Measurements from ENCODE around the gene LRRC17. TPM values are rescaled to one million over a fixed set of nuclear protein-coding genes. Genes with fewer than 3 reads are reported as not detected.
A peak's percentile ranks its signal among the peaks of the same experiment; 100 is the strongest.

Gene LRRC17
- total and polyA plus RNA-seq, 9 of the 15 experiments (the other 6 are each of a cell fraction or from before 2014, with no cell fraction given) = 0.03 to 0.18 (median 0.12) TPM; not detected in 5

GRCh38 chr7:102973096-102973802, 60.4 kb downstream of the LRRC17 start (continued):
- TF ChIP-seq JUND (IDR thresholded peaks at IDR 0.05; ENCODE audit: borderline replicate concordance, low read depth, low read length) (peak; percentile 82; the same call in 1 of the 2 replicates), JUND (tag; IDR thresholded peaks at IDR 0.05; ENCODE audit: borderline replicate concordance, low read depth, low read length) (peak; percentile 91; the same call in 2 of the 3 replicates), SIN3B (IDR thresholded peaks at IDR 0.05; ENCODE audit: low read depth) (no peak; the same call in 1 of the 2 replicates), ZBTB5 (IDR thresholded peaks at IDR 0.05) (no peak), POLR2H (tag; IDR thresholded peaks at IDR 0.05; ENCODE audit: low read depth) (peak; percentile 98), TRIM25 (IDR thresholded peaks at IDR 0.05; ENCODE audit: borderline replicate concordance) (no peak), SIX5 (IDR thresholded peaks at IDR 0.05; ENCODE audit: borderline replicate concordance in 1 of 2, insufficient read depth in 1 of 2, low read depth in 1 of 2, low read length in 2 of 2) (no peak), ETS1 (conservative IDR thresholded peaks at IDR 0.05; ENCODE audit: control insufficient read depth, low read depth, low read length) (peak; percentile 68), TCF7L2 (IDR thresholded peaks at IDR 0.05; ENCODE audit: low read depth, low read length) (no peak), KDM2B (CRISPR knock-in tag; IDR thresholded peaks at IDR 0.05) (no peak), NCOA2 (IDR thresholded peaks at IDR 0.05; ENCODE audit: partially characterized antibody in 2 of 2) (no peak), DEAF1 (CRISPR knock-in tag; IDR thresholded peaks at IDR 0.05) (peak; percentile 35; the same call in 1 of the 2 replicates), ZNF311 (CRISPR knock-in tag; IDR thresholded peaks at IDR 0.05) (no peak), NFATC3 (IDR thresholded peaks at IDR 0.05) (peak; percentile 49; the same call in 1 of the 2 replicates), ZBTB9 (CRISPR knock-in tag; IDR thresholded peaks at IDR 0.05) (no peak; the same call in 1 of the 2 replicates), XRCC5 (IDR thresholded peaks at IDR 0.05; ENCODE audit: low read depth, low read length) (0 out of 2 replicates have a peak, but pooled peaks have one; percentile 60), ZNF316 (IDR thresholded peaks at IDR 0.05) (peak; percentile 99)
